ENCODE data around the gene GRHL1.

DNA sequence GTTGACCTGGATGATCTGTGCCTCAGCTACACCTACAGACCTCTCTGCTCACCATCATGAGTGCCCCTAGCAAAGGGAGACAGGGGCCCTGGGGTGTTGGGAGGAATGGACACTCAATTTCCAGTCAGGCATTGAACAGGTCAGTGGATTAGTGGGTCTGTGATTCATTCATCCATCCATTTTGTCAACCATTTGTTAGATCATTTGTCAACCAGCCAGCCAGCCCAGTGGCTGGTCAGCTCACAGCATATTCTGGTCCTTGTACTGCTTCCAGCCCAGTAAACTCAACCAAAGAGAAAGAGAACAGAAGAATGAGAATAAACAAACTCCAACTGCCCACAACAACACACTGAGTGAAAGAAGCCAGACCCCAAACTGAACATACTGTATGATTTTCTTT lies 87.2 kb downstream of the GRHL1 start:
- TF ChIP-seq CTCF (IDR thresholded peaks at IDR 0.05): no peak
- no peak for TF ChIP-seq POLR2A (IDR thresholded peaks at IDR 0.05)
